Lower leg skin (tissue), 3 donors: Measurements from ENCODE around the gene ZFYVE28.

ENCODE experiments used
- POLR2A ChIP-seq, 2 donors: fragments of 450-650 bp; IDR thresholded peaks; one replicate each; pipeline ENCODE4 v1.6.1; 2016 to 2017; ENCODE audit warnings: antibody characterized with exemption in 2 of 2, mild to moderate bottlenecking in 1 of 2, moderate library complexity in 1 of 2
- TF ChIP-seq, protein P1 (sequence below), 3 donors: fragments of 450-650 bp; IDR thresholded peaks; one replicate each; pipeline ENCODE4 v1.5.1; 2016; ENCODE audit warnings: antibody characterized with exemption in 3 of 3, mild to moderate bottlenecking in 3 of 3, moderate library complexity in 2 of 3

GRCh38 chr4:2341911-2342652, 76.4 kb downstream of the ZFYVE28 start:
- TF ChIP-seq, protein P1, sequence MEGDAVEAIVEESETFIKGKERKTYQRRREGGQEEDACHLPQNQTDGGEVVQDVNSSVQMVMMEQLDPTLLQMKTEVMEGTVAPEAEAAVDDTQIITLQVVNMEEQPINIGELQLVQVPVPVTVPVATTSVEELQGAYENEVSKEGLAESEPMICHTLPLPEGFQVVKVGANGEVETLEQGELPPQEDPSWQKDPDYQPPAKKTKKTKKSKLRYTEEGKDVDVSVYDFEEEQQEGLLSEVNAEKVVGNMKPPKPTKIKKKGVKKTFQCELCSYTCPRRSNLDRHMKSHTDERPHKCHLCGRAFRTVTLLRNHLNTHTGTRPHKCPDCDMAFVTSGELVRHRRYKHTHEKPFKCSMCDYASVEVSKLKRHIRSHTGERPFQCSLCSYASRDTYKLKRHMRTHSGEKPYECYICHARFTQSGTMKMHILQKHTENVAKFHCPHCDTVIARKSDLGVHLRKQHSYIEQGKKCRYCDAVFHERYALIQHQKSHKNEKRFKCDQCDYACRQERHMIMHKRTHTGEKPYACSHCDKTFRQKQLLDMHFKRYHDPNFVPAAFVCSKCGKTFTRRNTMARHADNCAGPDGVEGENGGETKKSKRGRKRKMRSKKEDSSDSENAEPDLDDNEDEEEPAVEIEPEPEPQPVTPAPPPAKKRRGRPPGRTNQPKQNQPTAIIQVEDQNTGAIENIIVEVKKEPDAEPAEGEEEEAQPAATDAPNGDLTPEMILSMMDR (IDR thresholded peaks at IDR 0.05), result no peak
- no peak for TF ChIP-seq POLR2A (IDR thresholded peaks at IDR 0.05)
